Tibial nerve (tissue), 4 donors: ENCODE measurements around the gene TMEM272. TPM values are rescaled to one million over a fixed set of nuclear protein-coding genes. Genes with fewer than 3 reads are reported as not detected.
A peak's percentile ranks its signal among the peaks of the same experiment; 100 is the strongest.

Experiments used
- DNase-seq, 2 donors: peaks; one replicate each; pipeline ENCODE4 v3.0.0-alpha.2; 2019; ENCODE audit warnings: low spot score in 2 of 2
- H3K27ac ChIP-seq, 4 donors: fragments of 200-600 bp; sonication (generic) in 3 of 4; one replicate each; pipeline ENCODE4 v1.5.1; 2017 to 2019; ENCODE audit warnings: mild to moderate bottlenecking in 1 of 4
- H3K27me3 ChIP-seq, 2 donors: fragments of 200-600 bp; sonication (generic) in 1 of 2; one replicate each; pipeline versions ENCODE4 v1.5.1 to v1.6.0; 2017 to 2019
- H3K36me3 ChIP-seq, 3 donors: fragments of 200-600 bp; sonication (generic); one replicate each; pipeline ENCODE4 v1.5.1; 2018 to 2019
- H3K4me1 ChIP-seq, 4 donors: fragments of 200-600 bp; sonication (generic) in 3 of 4; one replicate each; pipeline ENCODE4 v1.5.1; 2017 to 2019
- H3K4me3 ChIP-seq, 4 donors: fragments of 200-600 bp; sonication (generic) in 3 of 4; one replicate each; pipeline ENCODE4 v1.5.1; 2017 to 2019; ENCODE audit warnings: mild to moderate bottlenecking in 1 of 4, moderate library complexity in 1 of 4
- H3K9me3 ChIP-seq, 4 donors: fragments of 200-600 bp; sonication (generic) in 3 of 4; one replicate each; pipeline ENCODE4 v1.5.1; 2017 to 2019
- CTCF ChIP-seq, 5 experiments: fragments of 200-600 bp in 3 of 5; fragments of 450-650 bp in 2 of 5; sonication (generic) in 3 of 5; IDR thresholded peaks; one replicate each; pipeline ENCODE4 v1.5.1; 2016 to 2019; ENCODE audit warnings: antibody characterized with exemption in 5 of 5, mild to moderate bottlenecking in 3 of 5, moderate library complexity in 2 of 5
- EP300 ChIP-seq, 2 donors: sonication (generic); formaldehyde crosslinking; IDR thresholded peaks; one replicate each; pipeline ENCODE4 v1.6.1; 2017; ENCODE audit warnings: antibody characterized with exemption in 2 of 2, mild to moderate bottlenecking in 1 of 2
- POLR2A ChIP-seq, 2 donors: fragments of 450-650 bp; IDR thresholded peaks; one replicate each; pipeline ENCODE4 v1.6.1; 2017; ENCODE audit warnings: antibody characterized with exemption in 2 of 2, mild to moderate bottlenecking in 2 of 2, moderate library complexity in 2 of 2
- WGBS, 2 donors: methylation state at CpG; one replicate each; pipeline ENCODE4 v1.1.5; 2018; 5-methylcytosine and 5-hydroxymethylcytosine counted together
- total RNA-seq, 4 donors: library from RNA; depleted of rRNA; stranded (reverse); fragments of >200 nt; gene quantifications; one replicate each; pipeline ENCODE4 v1.1.0, GENCODE V29; 2016

TMEM272 gene
- total RNA-seq, 4 donors from 2014 or later: not detected

- Histone ChIP-seq H3K27me3 (peaks cover 0 to 5% of the 10 kb centered on the region in 2 donors), H3K4me3 (no peak overlapping the region), H3K36me3 (no peaks in the 10 kb centered on the region), H3K9me3 (no peaks in the 10 kb centered on the region), H3K4me1 (no peaks in the 10 kb centered on the region), H3K27ac (no peak overlapping the region)
- TF ChIP-seq EP300 (IDR thresholded peaks at IDR 0.05) (no peak), CTCF (IDR thresholded peaks at IDR 0.05) (no peak), POLR2A (IDR thresholded peaks at IDR 0.05) (no peak)
- DNase-seq: no peak
- 84 to 97% methylated on average over 1 of the region's 1 CpG for WGBS, 2 donors
Measured at GRCh38 chr13:51856027-51856736, 11.2 kb upstream of the TMEM272 start.

GRCh38 chr13:51849145-51850101 lies 4.4 kb upstream of the TMEM272 start:
- TF ChIP-seq CTCF (IDR thresholded peaks at IDR 0.05): peak in 3 of 5 experiments; percentile 13 to 31 (median 29)
- no peak for TF ChIP-seq EP300 (IDR thresholded peaks at IDR 0.05)
- no peak for TF ChIP-seq POLR2A (IDR thresholded peaks at IDR 0.05)
- peaks cover 0 to 7% (median 0%) of the 10 kb centered on the region in 4 donors for H3K4me1 ChIP-seq
- WGBS, 2 donors: 57 to 59% methylated on average over 21 of the region's 21 CpGs
- DNase-seq: no peak
- no peak overlapping the region for H3K4me3 ChIP-seq
- no peak overlapping the region for H3K27ac ChIP-seq
- H3K36me3 ChIP-seq: no peaks in the 10 kb centered on the region
- H3K9me3 ChIP-seq: no peaks in the 10 kb centered on the region
- H3K27me3 ChIP-seq: peaks cover 0 to 5% of the 10 kb centered on the region in 2 donors

GRCh38 chr13:51848674-51849073 lies 3.7 kb upstream of the TMEM272 start:
- Histone ChIP-seq H3K27ac (no peak overlapping the region), H3K36me3 (no peaks in the 10 kb centered on the region), H3K27me3 (no peaks in the 10 kb centered on the region), H3K9me3 (no peaks in the 10 kb centered on the region), H3K4me1 (peaks cover 0 to 7% (median 0%) of the 10 kb centered on the region in 4 donors), H3K4me3 (no peak overlapping the region)
- 31 to 38% methylated on average over 4 of the region's 4 CpGs for WGBS, 2 donors
- TF ChIP-seq POLR2A (IDR thresholded peaks at IDR 0.05) (no peak), CTCF (IDR thresholded peaks at IDR 0.05) (no peak), EP300 (IDR thresholded peaks at IDR 0.05) (no peak)
- DNase-seq: no peak

GRCh38 chr13:51846756-51847155 lies 1.8 kb upstream of the TMEM272 start:
- Histone ChIP-seq H3K27ac (no peak overlapping the region), H3K4me1 (peaks cover 0 to 7% (median 0%) of the 10 kb centered on the region in 4 donors), H3K27me3 (no peaks in the 10 kb centered on the region), H3K36me3 (no peaks in the 10 kb centered on the region), H3K4me3 (no peak overlapping the region), H3K9me3 (no peaks in the 10 kb centered on the region)
- DNase-seq: no peak
- WGBS, 2 donors: 88 to 92% methylated on average over 1 of the region's 1 CpG
- TF ChIP-seq CTCF (IDR thresholded peaks at IDR 0.05) (no peak), EP300 (IDR thresholded peaks at IDR 0.05) (no peak), POLR2A (IDR thresholded peaks at IDR 0.05) (no peak)
